ENCODE measurements around the gene TTLL12.

- TF ChIP-seq CTCF (IDR thresholded peaks at IDR 0.05) = no peak
- TF ChIP-seq POLR2A (IDR thresholded peaks at IDR 0.05) = no peak
Measured at GRCh38 chr22:43162412-43163150, 24.4 kb downstream of the TTLL12 start.
